Measurements from ENCODE around the gene CDC42EP4. TPM values are rescaled to one million over a fixed set of nuclear protein-coding genes. Genes with fewer than 3 reads are reported as not detected.

The CDC42EP4 gene
- total and polyA plus RNA-seq, 10 of the 15 experiments (the other 5 are each of a cell fraction or from before 2014, with no cell fraction given): 0.05 to 7.1 (median 2.7) TPM

GRCh38 chr17:73281928-73282327 lies 29.9 kb downstream of the CDC42EP4 start (continued):
- no peak for TF ChIP-seq ZNF384 (IDR thresholded peaks at IDR 0.05; ENCODE audit: borderline replicate concordance, low read depth, low read length)
- peak; percentile 74; the same call in 1 of the 2 replicates for TF ChIP-seq IRF4 (IDR thresholded peaks at IDR 0.05; ENCODE audit: low read depth, low read length)
- TF ChIP-seq ELK1 (IDR thresholded peaks at IDR 0.05; ENCODE audit: low read depth, low read length): no peak
- peak in 1 of 2 experiments; percentile 66; a peak in 2 of 4 replicates for TF ChIP-seq EP300 (IDR thresholded peaks at IDR 0.05; ENCODE audit: borderline replicate concordance in 1 of 2, control insufficient read depth in 1 of 2, low read depth in 2 of 2, low read length in 2 of 2)
- peak; percentile 56; the same call in 1 of the 2 replicates for TF ChIP-seq JUND (IDR thresholded peaks at IDR 0.05; ENCODE audit: low read depth, low read length)
- TF ChIP-seq MTA2 (IDR thresholded peaks at IDR 0.05; ENCODE audit: low read depth): peak; percentile 89
- TF ChIP-seq, protein P1, sequence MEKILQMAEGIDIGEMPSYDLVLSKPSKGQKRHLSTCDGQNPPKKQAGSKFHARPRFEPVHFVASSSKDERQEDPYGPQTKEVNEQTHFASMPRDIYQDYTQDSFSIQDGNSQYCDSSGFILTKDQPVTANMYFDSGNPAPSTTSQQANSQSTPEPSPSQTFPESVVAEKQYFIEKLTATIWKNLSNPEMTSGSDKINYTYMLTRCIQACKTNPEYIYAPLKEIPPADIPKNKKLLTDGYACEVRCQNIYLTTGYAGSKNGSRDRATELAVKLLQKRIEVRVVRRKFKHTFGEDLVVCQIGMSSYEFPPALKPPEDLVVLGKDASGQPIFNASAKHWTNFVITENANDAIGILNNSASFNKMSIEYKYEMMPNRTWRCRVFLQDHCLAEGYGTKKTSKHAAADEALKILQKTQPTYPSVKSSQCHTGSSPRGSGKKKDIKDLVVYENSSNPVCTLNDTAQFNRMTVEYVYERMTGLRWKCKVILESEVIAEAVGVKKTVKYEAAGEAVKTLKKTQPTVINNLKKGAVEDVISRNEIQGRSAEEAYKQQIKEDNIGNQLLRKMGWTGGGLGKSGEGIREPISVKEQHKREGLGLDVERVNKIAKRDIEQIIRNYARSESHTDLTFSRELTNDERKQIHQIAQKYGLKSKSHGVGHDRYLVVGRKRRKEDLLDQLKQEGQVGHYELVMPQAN (conservative IDR thresholded peaks at IDR 0.05): no peak
- TF ChIP-seq STAT1 (conservative IDR thresholded peaks at IDR 0.05): no peak
- TF ChIP-seq, protein P2, sequence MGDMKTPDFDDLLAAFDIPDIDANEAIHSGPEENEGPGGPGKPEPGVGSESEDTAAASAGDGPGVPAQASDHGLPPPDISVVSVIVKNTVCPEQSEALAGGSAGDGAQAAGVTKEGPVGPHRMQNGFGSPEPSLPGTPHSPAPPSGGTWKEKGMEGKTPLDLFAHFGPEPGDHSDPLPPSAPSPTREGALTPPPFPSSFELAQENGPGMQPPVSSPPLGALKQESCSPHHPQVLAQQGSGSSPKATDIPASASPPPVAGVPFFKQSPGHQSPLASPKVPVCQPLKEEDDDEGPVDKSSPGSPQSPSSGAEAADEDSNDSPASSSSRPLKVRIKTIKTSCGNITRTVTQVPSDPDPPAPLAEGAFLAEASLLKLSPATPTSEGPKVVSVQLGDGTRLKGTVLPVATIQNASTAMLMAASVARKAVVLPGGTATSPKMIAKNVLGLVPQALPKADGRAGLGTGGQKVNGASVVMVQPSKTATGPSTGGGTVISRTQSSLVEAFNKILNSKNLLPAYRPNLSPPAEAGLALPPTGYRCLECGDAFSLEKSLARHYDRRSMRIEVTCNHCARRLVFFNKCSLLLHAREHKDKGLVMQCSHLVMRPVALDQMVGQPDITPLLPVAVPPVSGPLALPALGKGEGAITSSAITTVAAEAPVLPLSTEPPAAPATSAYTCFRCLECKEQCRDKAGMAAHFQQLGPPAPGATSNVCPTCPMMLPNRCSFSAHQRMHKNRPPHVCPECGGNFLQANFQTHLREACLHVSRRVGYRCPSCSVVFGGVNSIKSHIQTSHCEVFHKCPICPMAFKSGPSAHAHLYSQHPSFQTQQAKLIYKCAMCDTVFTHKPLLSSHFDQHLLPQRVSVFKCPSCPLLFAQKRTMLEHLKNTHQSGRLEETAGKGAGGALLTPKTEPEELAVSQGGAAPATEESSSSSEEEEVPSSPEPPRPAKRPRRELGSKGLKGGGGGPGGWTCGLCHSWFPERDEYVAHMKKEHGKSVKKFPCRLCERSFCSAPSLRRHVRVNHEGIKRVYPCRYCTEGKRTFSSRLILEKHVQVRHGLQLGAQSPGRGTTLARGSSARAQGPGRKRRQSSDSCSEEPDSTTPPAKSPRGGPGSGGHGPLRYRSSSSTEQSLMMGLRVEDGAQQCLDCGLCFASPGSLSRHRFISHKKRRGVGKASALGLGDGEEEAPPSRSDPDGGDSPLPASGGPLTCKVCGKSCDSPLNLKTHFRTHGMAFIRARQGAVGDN (IDR thresholded peaks at IDR 0.05): no peak
- TF ChIP-seq TARDBP (IDR thresholded peaks at IDR 0.05; ENCODE audit: borderline replicate concordance): no peak
- TF ChIP-seq JUNB (IDR thresholded peaks at IDR 0.05): peak; percentile 54
- no peak for TF ChIP-seq ATF3 (IDR thresholded peaks at IDR 0.05; ENCODE audit: borderline replicate concordance, extremely low read depth, low read depth, low read length)
- TF ChIP-seq NFXL1 (IDR thresholded peaks at IDR 0.05; ENCODE audit: borderline replicate concordance): no peak
- peak; percentile 67; the same call in 1 of the 2 replicates for TF ChIP-seq PKNOX1 (IDR thresholded peaks at IDR 0.05)
- TF ChIP-seq PAX8 (IDR thresholded peaks at IDR 0.05): no peak
- peak; percentile 3; the same call in 1 of the 2 replicates for TF ChIP-seq YY1 (IDR thresholded peaks at IDR 0.05; ENCODE audit: low read depth, low read length)
- TF ChIP-seq POLR2AphosphoS2 (IDR thresholded peaks at IDR 0.05; ENCODE audit: low read depth, low read length): no peak
- TF ChIP-seq WRNIP1 (IDR thresholded peaks at IDR 0.05; ENCODE audit: borderline replicate concordance, low read depth, low read length): no peak
- TF ChIP-seq SUPT20H (IDR thresholded peaks at IDR 0.05; ENCODE audit: borderline replicate concordance, control insufficient read depth, low read depth, low read length): no peak
- no peak for TF ChIP-seq HDAC6 (IDR thresholded peaks at IDR 0.05; ENCODE audit: unreplicated experiment)
- TF ChIP-seq MEF2A (IDR thresholded peaks at IDR 0.05; ENCODE audit: insufficient read depth, low read depth, low read length): no peak
- no peak for TF ChIP-seq BRCA1 (IDR thresholded peaks at IDR 0.05; ENCODE audit: low read depth, low read length)

All from GM12878 (cell line).